Astrocyte of the cerebellum (primary cell): ENCODE data around the gene HOOK2.

Experiments
- DNase-seq: peaks from one replicate; pipeline ENCODE4 v3.0.0-alpha.2; 2011; ENCODE audit warnings: low read depth
- H3K4me3 ChIP-seq: 2 replicates; pipeline ENCODE4 v1.5.1; 2011; ENCODE audit warnings: mild to moderate bottlenecking, low read depth, low read length, moderate library complexity
- in situ Hi-C: cut with HindIII; loops from 2 replicates; pipeline ENCODE4 v1.10.0; 2017; ENCODE audit warnings: low sequenced_read_pairs
- TF ChIP-seq, protein P1 (sequence below): IDR thresholded peaks from 2 replicates; pipeline ENCODE4 v1.5.1; 2012; ENCODE audit warnings: low read length, low read depth, moderate library complexity, mild to moderate bottlenecking; ENCODE audit errors: missing control alignments

The HOOK2 gene

GRCh38 chr19:12793290-12794195, 18.2 kb upstream of the HOOK2 start:
- in situ Hi-C loops, result no loop called here
- peak overlapping the region; percentile 96 for H3K4me3 ChIP-seq
- TF ChIP-seq, protein P1, sequence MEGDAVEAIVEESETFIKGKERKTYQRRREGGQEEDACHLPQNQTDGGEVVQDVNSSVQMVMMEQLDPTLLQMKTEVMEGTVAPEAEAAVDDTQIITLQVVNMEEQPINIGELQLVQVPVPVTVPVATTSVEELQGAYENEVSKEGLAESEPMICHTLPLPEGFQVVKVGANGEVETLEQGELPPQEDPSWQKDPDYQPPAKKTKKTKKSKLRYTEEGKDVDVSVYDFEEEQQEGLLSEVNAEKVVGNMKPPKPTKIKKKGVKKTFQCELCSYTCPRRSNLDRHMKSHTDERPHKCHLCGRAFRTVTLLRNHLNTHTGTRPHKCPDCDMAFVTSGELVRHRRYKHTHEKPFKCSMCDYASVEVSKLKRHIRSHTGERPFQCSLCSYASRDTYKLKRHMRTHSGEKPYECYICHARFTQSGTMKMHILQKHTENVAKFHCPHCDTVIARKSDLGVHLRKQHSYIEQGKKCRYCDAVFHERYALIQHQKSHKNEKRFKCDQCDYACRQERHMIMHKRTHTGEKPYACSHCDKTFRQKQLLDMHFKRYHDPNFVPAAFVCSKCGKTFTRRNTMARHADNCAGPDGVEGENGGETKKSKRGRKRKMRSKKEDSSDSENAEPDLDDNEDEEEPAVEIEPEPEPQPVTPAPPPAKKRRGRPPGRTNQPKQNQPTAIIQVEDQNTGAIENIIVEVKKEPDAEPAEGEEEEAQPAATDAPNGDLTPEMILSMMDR, result no peak
- peak; percentile 87 for DNase-seq

GRCh38 chr19:12792853-12793289, 17.5 kb upstream of the HOOK2 start:
- in situ Hi-C loops, result no loop called here
- peak overlapping the region; percentile 96 for H3K4me3 ChIP-seq
- DNase-seq, result no peak
- TF ChIP-seq, protein P1, result no peak

- TF ChIP-seq, protein P1, result no peak
- DNase-seq, result no peak
- in situ Hi-C loops, result no loop called here
- peak overlapping the region; percentile 96 for H3K4me3 ChIP-seq
Measured at GRCh38 chr19:12792051-12792852, 16.9 kb upstream of the HOOK2 start.

GRCh38 chr19:12791345-12792050, 16.1 kb upstream of the HOOK2 start, which contains the start of gene JUNB:
Gene JUNB, plus strand, starts transcription at chr19:12791486. Its CDS starts 286 bp downstream, at chr19:12791772.
- TF ChIP-seq, protein P1, result peak; percentile 9
- peak within 1 kb of the TSS; percentile 96 for H3K4me3 ChIP-seq
- DNase-seq, result peak; percentile 93
- in situ Hi-C loops, result no loop called here

GRCh38 chr19:12790628-12791344, 15.4 kb upstream of the HOOK2 start:
- DNase-seq, result no peak
- in situ Hi-C loops, result no loop called here
- peak overlapping the region; percentile 96 for H3K4me3 ChIP-seq
- TF ChIP-seq, protein P1, result no peak
